T-helper 9 cell (primary cell): ENCODE measurements around the gene CYB5D1.

ENCODE experiments used
- DNase-seq: peaks from one replicate; pipeline ENCODE4 v3.0.0-alpha.2; 2020

The CYB5D1 gene

DNA sequence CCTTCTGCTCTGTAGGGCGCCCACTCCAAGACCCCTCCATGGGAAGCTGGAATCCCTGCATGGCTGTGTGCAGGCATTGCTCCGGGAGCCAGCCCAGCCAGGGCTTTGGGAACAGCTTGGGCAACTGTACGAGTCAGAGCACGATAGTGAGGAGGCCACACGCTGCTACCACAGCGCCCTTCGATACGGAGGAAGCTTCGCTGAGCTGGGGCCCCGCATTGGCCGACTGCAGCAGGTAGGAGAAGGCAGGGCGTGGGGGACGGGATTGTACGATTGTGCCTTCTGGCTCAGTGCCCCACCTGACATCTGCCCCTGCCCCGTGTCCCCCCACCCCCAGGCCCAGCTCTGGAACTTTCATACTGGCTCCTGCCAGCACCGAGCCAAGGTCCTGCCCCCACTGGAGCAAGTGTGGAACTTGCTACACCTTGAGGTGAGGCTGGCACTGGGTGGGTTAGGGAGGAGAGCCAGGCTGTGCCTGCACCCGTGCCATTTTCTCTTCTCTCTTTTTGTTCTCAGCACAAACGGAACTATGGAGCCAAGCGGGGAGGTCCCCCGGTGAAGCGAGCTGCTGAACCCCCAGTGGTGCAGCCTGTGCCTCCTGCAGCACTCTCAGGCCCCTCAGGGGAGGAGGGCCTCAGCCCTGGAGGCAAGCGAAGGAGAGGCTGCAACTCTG lies 11.6 kb upstream of the CYB5D1 start:
- no peak for DNase-seq

DNA sequence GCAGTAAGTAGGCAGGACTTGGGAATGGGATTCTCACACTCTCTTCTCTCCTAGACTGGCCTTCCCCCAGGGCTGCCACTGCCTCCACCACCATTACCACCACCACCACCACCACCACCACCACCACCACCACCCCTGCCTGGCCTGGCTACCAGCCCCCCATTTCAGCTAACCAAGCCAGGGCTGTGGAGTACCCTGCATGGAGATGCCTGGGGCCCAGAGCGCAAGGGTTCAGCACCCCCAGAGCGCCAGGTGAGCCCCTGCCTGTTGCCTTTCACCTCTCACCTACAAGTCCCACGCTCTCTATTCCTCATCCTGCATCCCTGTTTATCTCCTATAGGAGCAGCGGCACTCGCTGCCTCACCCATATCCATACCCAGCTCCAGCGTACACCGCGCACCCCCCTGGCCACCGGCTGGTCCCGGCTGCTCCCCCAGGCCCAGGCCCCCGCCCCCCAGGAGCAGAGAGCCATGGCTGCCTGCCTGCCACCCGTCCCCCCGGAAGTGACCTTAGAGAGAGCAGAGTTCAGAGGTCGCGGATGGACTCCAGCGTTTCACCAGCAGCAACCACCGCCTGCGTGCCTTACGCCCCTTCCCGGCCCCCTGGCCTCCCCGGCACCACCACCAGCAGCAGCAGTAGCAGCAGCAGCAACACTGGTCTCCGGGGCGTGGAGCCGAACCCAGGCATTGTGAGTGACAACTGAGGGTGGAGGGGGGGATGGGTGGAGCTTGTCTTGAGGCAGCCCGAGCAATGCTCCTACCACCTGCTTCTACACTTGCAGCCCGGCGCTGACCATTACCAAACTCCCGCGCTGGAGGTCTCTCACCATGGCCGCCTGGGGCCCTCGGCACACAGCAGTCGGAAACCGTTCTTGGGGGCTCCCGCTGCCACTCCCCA lies 10.8 kb upstream of the CYB5D1 start:
- no peak for DNase-seq

DNA sequence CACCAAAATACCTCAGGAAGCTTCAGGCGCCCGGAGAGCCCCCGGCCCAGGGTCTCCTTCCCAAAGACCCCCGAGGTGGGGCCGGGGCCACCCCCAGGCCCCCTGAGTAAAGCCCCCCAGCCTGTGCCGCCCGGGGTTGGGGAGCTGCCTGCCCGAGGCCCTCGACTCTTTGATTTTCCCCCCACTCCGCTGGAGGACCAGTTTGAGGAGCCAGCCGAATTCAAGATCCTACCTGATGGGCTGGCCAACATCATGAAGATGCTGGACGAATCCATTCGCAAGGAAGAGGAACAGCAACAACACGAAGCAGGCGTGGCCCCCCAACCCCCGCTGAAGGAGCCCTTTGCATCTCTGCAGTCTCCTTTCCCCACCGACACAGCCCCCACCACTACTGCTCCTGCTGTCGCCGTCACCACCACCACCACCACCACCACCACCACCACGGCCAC lies 9.6 kb upstream of the CYB5D1 start:
- no peak for DNase-seq

DNA sequence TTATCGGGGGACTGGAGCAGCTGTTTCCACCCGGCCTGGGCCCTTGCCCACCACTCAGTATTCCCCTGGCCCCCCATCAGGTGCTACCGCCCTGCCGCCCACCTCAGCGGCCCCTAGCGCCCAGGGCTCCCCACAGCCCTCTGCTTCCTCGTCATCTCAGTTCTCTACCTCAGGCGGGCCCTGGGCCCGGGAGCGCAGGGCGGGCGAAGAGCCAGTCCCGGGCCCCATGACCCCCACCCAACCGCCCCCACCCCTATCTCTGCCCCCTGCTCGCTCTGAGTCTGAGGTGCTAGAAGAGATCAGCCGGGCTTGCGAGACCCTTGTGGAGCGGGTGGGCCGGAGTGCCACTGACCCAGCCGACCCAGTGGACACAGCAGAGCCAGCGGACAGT lies 9.1 kb upstream of the CYB5D1 start:
- no peak for DNase-seq

DNA sequence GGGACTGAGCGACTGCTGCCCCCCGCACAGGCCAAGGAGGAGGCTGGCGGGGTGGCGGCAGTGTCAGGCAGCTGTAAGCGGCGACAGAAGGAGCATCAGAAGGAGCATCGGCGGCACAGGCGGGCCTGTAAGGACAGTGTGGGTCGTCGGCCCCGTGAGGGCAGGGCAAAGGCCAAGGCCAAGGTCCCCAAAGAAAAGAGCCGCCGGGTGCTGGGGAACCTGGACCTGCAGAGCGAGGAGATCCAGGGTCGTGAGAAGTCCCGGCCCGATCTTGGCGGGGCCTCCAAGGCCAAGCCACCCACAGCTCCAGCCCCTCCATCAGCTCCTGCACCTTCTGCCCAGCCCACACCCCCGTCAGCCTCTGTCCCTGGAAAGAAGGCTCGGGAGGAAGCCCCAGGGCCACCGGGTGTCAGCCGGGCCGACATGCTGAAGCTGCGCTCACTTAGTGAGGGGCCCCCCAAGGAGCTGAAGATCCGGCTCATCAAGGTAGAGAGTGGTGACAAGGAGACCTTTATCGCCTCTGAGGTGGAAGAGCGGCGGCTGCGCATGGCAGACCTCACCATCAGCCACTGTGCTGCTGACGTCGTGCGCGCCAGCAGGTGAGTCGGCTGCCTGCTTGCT lies 8.6 kb upstream of the CYB5D1 start:
- no peak for DNase-seq

DNA sequence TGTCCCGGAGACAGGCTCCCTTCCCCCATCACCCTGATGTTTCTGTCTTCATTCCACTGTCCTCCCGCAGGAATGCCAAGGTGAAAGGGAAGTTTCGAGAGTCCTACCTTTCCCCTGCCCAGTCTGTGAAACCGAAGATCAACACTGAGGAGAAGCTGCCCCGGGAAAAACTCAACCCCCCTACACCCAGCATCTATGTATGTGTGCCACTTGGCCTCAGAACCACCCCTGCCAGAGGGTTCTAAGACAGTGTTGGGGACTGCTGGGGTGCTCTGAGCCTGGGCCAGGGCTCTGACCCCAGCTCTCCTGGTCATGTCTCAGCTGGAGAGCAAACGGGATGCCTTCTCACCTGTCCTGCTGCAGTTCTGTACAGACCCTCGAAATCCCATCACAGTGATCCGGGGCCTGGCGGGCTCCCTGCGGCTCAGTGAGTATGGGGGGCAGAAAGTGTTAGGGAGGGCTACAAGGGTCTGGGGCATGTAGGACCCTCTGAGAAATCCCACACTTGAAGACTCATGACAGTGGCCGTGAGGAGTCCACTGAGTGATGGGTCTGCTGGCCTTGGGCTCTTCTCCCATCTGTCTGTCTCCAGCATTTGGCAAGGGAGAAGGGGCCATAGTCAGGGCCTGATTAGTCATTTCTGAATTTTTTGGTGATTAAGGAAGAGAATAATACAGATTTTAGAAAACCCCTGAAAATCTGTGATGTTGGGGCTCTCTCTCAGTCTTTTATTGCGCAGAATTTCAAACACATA lies 7.9 kb upstream of the CYB5D1 start:
- DNase-seq: no peak

DNA sequence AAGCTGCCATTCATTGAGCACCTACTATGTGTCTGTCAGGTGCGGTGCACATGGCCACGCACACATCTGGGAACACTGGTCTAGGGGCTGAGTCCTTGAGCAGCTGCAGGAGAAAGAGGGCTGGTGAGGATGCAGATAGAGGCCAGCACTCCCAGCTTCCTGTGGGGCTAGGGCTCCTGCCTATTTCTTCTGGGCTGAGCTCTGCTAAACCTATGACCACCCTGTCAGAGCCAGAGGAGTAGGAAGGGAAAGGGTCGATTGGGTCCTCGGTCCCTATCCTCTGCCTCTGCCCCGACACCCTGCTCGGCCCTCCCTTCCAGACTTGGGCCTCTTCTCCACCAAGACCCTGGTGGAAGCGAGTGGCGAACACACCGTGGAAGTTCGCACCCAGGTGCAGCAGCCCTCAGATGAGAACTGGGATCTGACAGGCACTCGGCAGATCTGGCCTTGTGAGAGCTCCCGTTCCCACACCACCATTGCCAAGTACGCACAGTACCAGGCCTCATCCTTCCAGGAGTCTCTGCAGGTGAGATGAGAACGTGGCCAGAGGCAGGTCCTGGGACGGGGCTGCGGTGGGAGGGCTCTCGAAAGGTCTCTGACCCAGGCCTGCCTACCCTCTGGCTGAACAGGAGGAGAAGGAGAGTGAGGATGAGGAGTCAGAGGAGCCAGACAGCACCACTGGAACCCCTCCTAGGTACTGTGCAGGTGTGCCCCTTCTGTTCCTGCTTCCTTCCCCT lies 6.9 kb upstream of the CYB5D1 start:
- DNase-seq: peak; percentile 13

DNA sequence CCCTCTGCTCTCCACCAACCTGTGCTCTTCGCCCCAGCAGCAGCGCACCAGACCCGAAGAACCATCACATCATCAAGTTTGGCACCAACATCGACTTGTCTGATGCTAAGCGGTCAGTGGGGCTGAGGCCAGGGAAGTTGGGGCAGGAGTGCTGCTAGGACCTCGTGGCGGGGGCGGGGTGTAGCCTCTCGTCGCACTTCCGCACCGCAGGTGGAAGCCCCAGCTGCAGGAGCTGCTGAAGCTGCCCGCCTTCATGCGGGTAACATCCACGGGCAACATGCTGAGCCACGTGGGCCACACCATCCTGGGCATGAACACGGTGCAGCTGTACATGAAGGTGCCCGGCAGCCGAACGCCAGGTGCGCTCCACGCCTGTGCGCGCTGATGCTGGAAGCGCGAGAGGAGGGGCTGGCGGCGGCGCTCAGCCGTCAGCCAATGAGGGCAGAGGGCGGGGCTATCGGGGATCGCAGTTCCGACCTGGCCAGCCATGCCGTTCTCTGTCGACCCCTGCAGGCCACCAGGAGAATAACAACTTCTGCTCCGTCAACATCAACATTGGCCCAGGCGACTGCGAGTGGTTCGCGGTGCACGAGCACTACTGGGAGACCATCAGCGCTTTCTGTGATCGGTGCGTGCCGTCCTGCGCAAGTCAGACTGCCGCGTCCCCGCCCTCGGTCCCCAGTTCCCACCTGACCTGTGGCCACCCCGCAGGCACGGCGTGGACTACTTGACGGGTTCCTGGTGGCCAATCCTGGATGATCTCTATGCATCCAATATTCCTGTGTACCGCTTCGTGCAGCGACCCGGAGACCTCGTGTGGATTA lies 6.2 kb upstream of the CYB5D1 start:
- DNase-seq: peak; percentile 95

DNA sequence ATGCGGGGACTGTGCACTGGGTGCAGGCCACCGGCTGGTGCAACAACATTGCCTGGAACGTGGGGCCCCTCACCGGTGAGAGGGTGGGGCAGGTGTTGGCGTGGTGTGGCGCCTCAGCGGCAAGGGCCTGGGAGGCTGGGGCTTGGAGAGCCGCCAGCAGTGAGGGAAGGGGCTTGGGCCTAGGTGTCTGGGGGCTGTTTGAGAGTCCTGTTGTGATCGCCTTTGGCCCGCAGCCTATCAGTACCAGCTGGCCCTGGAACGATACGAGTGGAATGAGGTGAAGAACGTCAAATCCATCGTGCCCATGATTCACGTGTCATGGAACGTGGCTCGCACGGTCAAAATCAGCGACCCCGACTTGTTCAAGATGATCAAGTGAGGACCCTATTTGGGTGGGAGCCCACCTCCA lies 5.5 kb upstream of the CYB5D1 start:
- DNase-seq: peak; percentile 14

DNA sequence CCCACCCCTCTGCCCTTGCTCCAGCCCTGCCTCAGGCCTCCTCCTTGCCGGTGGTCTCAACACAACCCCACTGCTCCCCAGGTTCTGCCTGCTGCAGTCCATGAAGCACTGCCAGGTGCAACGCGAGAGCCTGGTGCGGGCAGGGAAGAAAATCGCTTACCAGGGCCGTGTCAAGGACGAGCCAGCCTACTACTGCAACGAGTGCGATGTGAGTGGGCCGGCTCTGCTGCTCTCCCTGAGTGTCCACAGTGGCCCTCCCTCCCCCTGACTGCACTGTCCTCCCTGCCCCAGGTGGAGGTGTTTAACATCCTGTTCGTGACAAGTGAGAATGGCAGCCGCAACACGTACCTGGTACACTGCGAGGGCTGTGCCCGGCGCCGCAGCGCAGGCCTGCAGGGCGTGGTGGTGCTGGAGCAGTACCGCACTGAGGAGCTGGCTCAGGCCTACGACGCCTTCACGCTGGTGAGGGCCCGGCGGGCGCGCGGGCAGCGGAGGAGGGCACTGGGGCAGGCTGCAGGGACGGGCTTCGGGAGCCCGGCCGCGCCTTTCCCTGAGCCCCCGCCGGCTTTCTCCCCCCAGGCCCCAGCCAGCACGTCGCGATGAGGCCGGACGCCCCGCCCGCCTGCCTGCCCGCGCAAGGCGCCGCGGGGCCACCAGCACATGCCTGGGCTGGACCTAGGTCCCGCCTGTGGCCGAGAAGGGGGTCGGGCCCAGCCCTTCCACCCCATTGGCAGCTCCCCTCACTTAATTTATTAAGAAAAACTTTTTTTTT lies 4.7 kb upstream of the CYB5D1 start:
- DNase-seq: no peak

DNA sequence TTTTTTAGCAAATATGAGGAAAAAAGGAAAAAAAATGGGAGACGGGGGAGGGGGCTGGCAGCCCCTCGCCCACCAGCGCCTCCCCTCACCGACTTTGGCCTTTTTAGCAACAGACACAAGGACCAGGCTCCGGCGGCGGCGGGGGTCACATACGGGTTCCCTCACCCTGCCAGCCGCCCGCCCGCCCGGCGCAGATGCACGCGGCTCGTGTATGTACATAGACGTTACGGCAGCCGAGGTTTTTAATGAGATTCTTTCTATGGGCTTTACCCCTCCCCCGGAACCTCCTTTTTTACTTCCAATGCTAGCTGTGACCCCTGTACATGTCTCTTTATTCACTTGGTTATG lies 4.1 kb upstream of the CYB5D1 start:
- DNase-seq: peak; percentile 18

DNA sequence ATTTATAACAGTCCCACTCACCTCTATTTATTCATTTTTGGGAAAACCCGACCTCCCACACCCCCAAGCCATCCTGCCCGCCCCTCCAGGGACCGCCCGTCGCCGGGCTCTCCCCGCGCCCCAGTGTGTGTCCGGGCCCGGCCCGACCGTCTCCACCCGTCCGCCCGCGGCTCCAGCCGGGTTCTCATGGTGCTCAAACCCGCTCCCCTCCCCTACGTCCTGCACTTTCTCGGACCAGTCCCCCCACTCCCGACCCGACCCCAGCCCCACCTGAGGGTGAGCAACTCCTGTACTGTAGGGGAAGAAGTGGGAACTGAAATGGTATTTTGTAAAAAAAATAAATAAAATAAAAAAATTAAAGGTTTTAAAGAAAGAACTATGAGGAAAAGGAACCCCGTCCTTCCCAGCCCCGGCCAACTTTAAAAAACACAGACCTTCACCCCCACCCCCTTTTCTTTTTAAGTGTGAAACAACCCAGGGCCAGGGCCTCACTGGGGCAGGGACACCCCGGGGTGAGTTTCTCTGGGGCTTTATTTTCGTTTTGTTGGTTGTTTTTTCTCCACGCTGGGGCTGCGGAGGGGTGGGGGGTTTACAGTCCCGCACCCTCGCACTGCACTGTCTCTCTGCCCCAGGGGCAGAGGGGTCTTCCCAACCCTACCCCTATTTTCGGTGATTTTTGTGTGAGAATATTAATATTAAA lies 3.6 kb upstream of the CYB5D1 start:
- DNase-seq: peak; percentile 20

DNA sequence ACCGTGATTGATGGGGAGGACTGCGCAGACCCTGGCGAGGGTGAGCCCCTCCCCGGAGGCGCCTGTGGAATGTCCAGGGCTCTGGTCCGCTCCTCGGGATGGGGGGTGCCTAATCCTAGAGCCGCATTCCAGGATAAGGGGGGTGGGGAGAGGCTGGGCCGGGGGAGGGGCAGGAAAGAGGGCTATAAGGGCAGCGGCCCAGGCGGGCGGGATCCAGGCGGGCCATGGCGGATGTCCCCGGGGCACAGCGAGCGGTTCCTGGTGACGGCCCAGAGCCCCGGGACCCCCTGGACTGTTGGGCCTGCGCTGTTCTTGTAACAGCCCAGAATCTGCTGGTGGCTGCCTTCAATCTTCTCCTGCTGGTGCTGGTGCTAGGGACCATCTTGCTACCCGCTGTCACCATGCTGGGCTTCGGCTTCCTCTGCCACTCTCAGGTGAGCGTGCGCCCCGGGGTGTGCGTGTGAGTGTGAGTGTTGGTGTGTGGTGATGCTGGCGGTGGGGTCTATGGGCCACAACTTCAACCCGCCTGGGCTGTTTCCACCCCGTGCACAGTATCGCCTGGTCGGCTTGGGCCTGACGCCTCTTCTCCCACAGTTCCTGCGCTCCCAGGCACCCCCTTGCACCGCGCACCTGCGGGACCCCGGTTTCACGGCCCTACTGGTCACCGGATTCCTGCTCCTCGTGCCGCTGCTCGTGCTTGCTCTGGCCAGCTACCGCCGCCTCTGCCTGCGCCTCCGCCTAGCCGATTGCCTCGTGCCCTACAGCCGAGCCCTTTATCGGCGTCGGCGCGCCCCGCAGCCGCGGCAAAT lies 2.7 kb upstream of the CYB5D1 start, which contains the start of gene TMEM88:
Gene TMEM88 (plus strand): TSS at position 216 of the 809 bp plus-strand sequence. CDS start 9 bp downstream, at position 225.
- DNase-seq: peak; percentile 23

DNA sequence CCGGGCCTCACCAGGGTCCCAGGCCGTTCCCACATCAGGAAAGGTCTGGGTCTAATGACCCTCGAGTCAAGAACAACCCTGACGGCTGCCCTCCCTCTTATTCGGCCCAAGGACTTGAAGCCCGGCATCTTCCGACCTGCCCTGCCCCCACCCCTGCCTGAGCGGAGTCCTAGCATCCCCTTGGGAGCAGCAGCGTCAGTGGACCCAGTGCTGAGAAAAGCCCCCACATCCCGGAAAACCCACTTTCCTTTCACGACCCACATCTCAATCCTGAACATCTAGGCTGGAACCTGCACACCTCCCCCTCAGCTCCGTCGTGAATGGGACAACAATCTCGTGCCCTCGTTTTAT lies 2.2 kb upstream of the CYB5D1 start:
- DNase-seq: no peak

DNA sequence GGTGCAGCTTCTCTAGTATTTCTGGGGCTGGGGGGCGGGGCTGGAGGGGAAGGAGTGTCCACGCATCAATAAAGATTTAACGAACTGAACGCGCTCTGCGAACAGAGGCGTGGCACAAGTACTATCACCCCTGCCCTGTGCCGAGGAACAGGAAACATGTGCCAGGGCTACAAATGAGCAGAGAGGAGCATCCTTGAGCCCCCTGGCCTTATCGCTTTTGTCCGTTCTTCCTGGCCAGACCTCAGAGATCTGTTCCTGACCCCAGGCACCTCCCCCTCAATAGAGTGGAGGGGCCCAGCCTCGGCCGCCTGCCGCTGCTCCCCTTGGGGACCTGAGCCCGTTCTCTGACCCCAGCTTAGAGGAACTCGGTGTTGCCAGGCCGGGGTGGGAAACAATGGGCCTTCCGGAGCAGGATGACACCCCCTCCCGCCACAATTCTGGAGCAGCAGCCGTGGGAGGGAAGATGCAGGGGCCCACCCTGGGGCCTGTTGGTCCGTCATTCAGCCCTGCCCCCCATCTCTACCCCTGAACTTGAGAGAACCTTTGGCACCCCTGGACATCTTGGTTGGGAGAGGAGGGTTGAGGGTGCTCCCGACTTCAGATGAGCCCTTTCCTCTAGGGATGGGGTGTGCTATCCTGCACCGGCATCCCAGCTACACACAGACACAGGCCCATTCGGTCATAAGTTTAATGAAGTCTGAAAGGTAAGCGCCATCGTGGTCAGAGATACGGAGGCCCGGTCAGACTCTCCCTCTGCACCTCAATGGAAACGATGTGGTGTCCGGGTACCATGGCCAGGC lies 1.6 kb upstream of the CYB5D1 start:
- DNase-seq: peak; percentile 21

DNA sequence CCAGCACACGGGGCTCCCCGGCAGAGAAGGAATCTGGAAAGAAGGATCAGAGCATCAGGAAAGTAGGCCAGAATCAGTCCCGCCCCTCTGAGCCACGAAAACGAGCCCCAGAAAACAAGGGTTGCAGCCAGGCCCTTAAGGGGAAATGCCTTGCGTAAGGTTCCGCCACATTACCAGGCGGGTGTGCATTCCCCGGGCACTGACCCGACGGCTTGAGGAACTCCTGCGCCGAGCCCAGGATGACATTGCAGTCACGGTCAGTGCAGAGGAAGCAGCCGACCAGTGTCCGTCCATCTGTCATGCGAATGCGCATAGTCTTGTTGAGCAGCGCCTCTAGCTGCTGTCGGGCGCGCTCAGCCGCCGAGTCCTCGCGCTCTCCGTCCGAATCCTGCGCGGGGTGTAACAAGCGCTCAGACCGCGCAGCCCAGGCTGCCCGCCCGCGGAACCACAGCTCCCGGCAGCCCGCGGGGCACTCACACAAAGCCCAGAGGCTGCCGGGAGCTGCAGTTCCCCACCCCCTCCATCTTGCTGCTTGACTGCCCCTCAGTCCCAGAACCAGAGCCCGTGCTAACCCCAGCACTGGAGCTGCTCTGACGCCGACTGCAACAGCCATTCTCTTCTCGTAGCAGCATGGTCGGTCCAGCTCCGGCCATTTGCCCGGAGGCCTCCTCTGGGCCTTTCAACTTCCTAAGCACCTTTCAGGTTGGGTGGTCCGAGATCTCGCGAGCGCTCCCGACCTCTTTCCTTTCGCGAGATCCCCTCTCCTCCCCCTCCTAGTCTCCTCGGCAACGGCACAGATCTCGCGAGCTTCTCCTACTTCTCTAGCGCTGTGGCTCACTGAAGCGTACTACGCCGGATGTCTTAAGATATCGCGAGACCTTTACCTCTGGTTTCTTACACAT lies 741 bp upstream of the CYB5D1 start, which contains the start of gene NAA38:
Gene NAA38 (minus strand): TSS at position 749 of the 902 bp plus-strand sequence. CDS start 96 bp downstream, at position 653.
- DNase-seq: peak; percentile 87

DNA sequence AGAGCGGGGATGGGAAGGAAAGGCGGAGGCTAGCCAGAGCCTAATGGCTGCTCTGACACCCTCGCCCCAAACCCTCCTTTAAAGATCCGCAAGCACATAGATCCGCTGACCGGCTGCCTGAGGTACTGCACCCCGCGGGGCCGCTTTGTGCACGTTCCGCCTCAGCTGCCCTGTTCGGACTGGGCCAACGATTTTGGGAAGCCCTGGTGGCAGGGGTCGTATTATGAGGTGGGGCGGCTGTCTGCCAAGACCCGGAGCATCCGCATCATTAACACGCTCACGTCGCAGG lies 663 bp downstream of the CYB5D1 start:
- DNase-seq: peak; percentile 29
